Activated CD4-positive, alpha-beta T cell treated with anti-CD3 and anti-CD28 coated beads, Interleukin-2, amount 10 ng/mL, durations not matched to agents 24 days and 14 days (primary cell): ENCODE data around the gene GPLD1. TPM values are rescaled to one million over a fixed set of nuclear protein-coding genes. Genes with fewer than 3 reads are reported as not detected.

Experiments used
- DNase-seq: peaks from one replicate; pipeline ENCODE4 v3.0.0; 2022
- H3K27ac Mint-ChIP-seq: one replicate; pipeline ENCODE4 v1.8.0; 2022; ENCODE audit warnings: mild to moderate bottlenecking, mixed read lengths
- H3K27me3 Mint-ChIP-seq: one replicate; pipeline ENCODE4 v1.8.0; 2022; ENCODE audit warnings: mixed read lengths
- H3K36me3 Mint-ChIP-seq: one replicate; pipeline ENCODE4 v1.8.0; 2022; ENCODE audit warnings: low read depth, mild to moderate bottlenecking, mixed read lengths
- H3K4me1 Mint-ChIP-seq: one replicate; pipeline ENCODE4 v1.8.0; 2021; ENCODE audit warnings: mixed read lengths
- H3K4me3 Mint-ChIP-seq: one replicate; pipeline ENCODE4 v1.8.0; 2022; ENCODE audit warnings: mild to moderate bottlenecking, moderate library complexity, mixed read lengths
- H3K9me3 Mint-ChIP-seq: one replicate; pipeline ENCODE4 v1.8.0; 2021; ENCODE audit warnings: mixed read lengths
- intact Hi-C: fragments of 100-400 bp; cut with micrococcal nuclease; formaldehyde crosslinking; loops from one replicate; pipeline ENCODE4 v1.15.1; 2023
- total RNA-seq: library from RNA; stranded (reverse); gene quantifications from 2 replicates; pipeline ENCODE4 v1.2.3, GENCODE V29; 2022

The GPLD1 gene
- total RNA-seq, 1 donor from 2014 or later, result 0.44 TPM

- DNase-seq, result no peak
- H3K4me1 Mint-ChIP-seq, result peaks cover 2% of the 10 kb centered on the region
- H3K4me3 Mint-ChIP-seq, result no peak overlapping the region
- no peak overlapping the region for H3K27ac Mint-ChIP-seq
- peaks cover 11% of the 10 kb centered on the region for H3K27me3 Mint-ChIP-seq
- no peaks in the 10 kb centered on the region for H3K9me3 Mint-ChIP-seq
- H3K36me3 Mint-ChIP-seq, result no peaks in the 10 kb centered on the region
- intact Hi-C loops, result no loop called here
Observed at GRCh38 chr6:24382220-24382540, 107.2 kb downstream of the GPLD1 start.

GRCh38 chr6:24381476-24382219 lies 107.7 kb downstream of the GPLD1 start:
- Mint-ChIP-seq H3K27ac (no peak overlapping the region), H3K36me3 (no peaks in the 10 kb centered on the region), H3K4me1 (peaks cover 2% of the 10 kb centered on the region), H3K9me3 (no peaks in the 10 kb centered on the region), H3K4me3 (no peak overlapping the region), H3K27me3 (peaks cover 12% of the 10 kb centered on the region)
- DNase-seq, result no peak
- intact Hi-C loops, result no loop called here

GRCh38 chr6:24378473-24379097 lies 110.8 kb downstream of the GPLD1 start:
- Mint-ChIP-seq H3K4me3 (no peak overlapping the region), H3K4me1 (peaks cover 2% of the 10 kb centered on the region), H3K9me3 (no peaks in the 10 kb centered on the region), H3K36me3 (no peaks in the 10 kb centered on the region), H3K27ac (no peak overlapping the region), H3K27me3 (peaks cover 12% of the 10 kb centered on the region)
- no peak for DNase-seq
- intact Hi-C loops, result no loop called here

Other genes starting within 250 kb of the GPLD1 start
- gene DCDC2, start 131.5 kb downstream of the GPLD1 start, total RNA-seq, result not detected in 2 replicates
- 30.1 and 31.6 TPM in 2 replicates for gene MRS2, start 86.6 kb downstream of the GPLD1 start, total RNA-seq
- 11.7 TPM in 2 replicates for gene ALDH5A1, start 5.4 kb upstream of the GPLD1 start, total RNA-seq
- 0.02 TPM in 1 of 2 replicates, not detected in the other for gene KIAA0319, start 156.6 kb upstream of the GPLD1 start, total RNA-seq
- 45.3 and 45.9 TPM in 2 replicates for gene TDP2, start 177.3 kb upstream of the GPLD1 start, total RNA-seq
- 25.3 and 30.0 TPM in 2 replicates for gene ACOT13, start 177.5 kb upstream of the GPLD1 start, total RNA-seq
- gene C6orf62, start 229.6 kb upstream of the GPLD1 start, total RNA-seq, result 113 and 118 TPM in 2 replicates